Measurements from ENCODE around the gene PRODH.
"Not testable (repeated sequence)": the region's sequence is repeated elsewhere in the genome, so short reads cannot be mapped to it uniquely, and the experiment has no call there.

Gene PRODH

DNA sequence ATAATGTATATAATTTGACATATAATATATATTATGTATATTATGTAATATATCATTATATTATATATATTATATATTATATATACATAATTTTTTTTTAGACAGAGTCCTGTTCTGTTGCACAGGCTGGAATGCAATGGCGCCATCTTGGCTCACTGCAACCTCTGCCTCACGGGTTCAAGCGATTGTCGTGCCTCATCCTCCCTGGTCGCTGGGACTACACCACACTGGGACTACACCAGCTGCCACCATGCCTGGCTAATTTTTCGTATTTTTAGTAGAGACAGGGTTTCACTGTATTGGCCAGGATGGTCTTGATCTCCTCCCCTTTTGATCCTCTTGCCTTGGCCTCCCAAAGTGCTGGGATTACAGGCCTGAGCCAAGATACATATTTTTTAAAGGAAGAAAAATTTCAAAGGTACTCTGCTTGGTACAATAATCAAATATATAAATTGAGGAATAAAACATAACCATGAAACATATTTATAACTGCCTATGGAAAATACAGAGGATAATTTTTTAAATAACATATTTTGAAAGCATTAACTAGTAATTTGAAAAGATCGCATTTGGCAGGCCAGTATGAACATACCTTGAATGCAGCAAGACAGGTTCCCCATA is 39.9 kb downstream of the PRODH start:
- not testable (repeated sequence) for DNase-seq

DNA sequence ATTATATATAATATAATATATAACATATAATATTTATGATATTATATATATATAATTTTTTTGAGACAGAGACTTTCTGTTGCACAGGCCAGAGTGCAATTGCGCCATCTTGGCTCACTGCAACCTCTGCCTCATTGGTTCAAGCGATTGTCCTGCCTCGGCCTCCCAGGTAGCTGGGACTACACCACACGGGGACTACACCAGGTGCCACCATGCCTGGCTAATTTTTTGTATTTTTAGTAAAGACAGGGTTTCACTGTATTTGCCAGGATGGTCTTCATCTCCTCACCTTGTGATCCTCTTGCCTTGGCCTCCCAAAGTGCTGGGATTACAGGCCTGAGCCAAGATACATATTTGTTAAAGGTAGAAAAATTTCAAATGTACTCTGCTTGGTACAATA is 42.3 kb downstream of the PRODH start:
- not testable (repeated sequence) for DNase-seq

DNA sequence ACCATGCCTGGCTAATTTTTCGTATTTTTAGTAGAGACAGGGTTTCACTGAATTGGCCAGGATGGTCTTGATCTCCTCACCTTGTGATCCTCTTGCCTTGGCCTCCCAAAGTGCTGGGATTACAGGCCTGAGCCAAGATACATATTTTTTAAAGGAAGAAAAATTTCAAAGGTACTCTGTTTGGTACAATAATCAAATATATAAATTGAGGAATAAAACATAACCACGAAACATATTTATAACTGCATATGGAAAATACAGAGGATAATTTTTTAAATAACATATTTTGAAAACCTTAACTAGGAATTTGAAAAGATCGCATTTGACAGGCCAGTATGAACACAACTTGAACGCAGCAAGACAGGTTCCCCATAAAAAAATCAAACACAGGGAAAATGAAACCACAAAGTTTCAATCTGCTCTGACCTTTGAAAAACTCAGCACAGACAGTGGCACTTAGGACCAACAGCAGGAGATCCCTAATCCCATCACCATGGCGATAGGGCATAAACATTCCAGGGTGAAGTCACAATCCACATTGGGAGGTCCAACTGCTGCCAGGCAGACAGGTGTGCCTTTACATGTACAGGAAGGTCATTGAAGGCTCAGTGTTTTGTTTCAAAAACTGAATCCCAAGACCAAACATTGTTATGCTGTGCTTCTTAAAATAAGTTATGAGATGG is 45.4 kb downstream of the PRODH start:
- not testable (repeated sequence) for DNase-seq

DNA sequence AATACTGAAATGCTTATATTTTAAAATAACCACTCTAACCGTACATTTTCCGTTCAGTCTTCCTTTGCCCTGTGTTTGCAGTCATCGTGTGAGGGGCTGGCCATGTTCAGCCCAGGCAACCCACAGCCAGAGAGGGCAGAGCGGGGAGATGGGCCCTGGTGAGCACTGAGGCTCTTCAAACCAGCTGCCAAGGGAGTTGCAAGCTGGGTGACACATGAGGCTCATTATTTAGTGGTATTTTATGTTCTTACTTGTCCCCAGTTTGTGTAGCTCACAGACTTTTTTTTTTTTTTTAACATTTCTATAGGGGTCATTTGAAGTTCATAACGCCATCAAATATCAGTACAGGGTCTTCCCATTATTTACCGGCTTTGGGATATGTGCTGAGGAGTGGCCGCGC is 48.0 kb downstream of the PRODH start:
- no peak for DNase-seq

DNA sequence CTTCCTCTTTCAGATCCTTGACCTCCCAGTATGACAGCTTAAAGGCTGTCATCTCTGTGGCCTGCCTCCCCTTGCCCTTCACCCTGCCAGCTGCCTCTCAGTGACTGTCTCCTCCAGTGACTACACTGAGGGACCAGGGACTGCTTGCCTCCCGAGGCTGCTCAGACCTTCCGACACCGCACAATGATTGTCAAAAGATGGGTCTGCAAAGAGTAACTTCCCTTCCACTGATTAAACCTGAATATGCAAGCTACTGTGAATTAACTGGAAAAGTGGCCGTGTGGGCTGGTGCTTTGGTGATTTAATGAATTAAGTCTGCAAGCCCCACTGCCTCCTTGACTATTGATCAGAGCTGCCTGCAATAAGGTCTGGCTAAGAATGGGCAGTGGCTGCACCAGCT is 51.6 kb downstream of the PRODH start:
- DNase-seq, result not testable (repeated sequence)

DNA sequence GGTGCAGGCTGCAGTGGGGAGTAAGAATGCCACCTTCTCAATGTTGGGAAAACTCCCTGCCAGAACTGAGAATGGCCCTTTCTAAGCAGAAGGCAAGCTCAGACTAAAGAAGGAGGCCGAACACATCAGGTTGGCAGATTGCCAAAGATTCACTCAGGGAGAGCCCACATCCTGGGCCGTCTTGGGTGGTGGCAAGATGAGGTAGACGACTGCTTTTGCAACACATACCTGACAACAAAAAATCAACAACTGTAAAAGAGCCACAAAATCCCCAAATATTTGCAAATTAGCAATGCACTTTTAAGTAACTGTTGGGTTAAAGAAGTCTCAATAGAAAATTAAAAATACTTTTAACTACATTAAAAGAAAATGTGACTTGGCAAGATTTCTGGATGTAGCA is 54.8 kb downstream of the PRODH start:
- DNase-seq, result not testable (repeated sequence)
